ENCODE data around the gene CORO2A. TPM values are rescaled to one million over a fixed set of nuclear protein-coding genes. Genes with fewer than 3 reads are reported as not detected.

The CORO2A gene, protein sequence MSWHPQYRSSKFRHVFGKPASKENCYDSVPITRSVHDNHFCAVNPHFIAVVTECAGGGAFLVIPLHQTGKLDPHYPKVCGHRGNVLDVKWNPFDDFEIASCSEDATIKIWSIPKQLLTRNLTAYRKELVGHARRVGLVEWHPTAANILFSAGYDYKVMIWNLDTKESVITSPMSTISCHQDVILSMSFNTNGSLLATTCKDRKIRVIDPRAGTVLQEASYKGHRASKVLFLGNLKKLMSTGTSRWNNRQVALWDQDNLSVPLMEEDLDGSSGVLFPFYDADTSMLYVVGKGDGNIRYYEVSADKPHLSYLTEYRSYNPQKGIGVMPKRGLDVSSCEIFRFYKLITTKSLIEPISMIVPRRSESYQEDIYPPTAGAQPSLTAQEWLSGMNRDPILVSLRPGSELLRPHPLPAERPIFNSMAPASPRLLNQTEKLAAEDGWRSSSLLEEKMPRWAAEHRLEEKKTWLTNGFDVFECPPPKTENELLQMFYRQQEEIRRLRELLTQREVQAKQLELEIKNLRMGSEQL
- 0.65 TPM for polyA plus RNA-seq (2012; ENCODE audit: low read depth, missing spikeins)

DNA sequence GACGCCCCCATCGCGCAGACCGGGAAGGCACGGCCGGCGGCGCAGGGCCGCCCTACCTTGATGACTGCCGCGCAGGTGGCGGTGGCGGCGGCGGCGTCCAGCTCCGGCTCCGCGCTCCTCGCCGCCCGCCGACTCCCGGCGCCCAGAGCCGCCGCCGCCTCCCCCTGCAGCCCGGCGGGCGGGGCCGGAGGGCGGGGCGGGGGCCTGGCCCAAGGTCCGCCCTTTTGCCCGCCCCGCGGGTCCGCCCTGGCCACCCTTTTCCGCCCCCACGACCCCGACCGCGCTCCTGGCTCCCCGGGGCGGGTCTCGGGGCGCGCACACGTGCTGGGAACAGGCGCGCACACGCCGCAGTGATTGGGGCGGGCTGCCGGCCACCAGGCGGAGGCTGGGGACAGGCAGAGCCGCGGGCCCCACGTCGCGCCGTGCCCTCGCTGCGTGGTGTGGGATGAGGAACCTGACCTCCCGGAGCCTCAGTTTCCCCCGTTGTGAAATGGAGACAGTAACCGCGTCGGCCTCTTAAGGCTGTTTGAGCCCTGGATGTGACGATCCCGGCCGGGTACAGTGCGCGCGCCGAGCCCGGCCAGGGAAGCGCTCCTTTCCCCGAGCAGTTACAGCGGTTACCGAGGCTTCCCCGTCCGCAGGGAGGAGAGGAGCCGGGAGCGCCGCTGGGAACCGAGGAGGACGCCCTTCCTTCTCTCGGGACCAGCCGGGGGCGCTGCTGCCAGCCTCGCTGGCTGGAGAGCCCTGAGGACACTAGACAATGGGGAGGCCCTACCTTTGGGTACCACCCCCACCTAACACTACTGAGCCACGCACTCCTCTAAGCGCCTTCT is at the start of gene CORO2A:
TSS of gene CORO2A (minus strand) at position 135 of the 833 bp plus-strand sequence. CDS start 34,977 bp downstream, outside the sequence.
- DNase-seq (ENCODE audit: insufficient read length, low spot score) (peak; percentile 86), FAIRE-seq (peak; percentile 57)
- TF ChIP-seq PAX5 (IDR thresholded peaks at IDR 0.05; ENCODE audit: insufficient read depth, low read length, severe bottlenecking) (no peak), POLR2AphosphoS5 (IDR thresholded peaks at IDR 0.05; ENCODE audit: low read depth, low read length) (no peak), TAF1 (IDR thresholded peaks at IDR 0.05; ENCODE audit: low read depth, low read length) (no peak), POLR2A (IDR thresholded peaks at IDR 0.05; ENCODE audit: low read depth, low read length) (no peak), POU2F2 (IDR thresholded peaks at IDR 0.05; ENCODE audit: low read depth, low read length) (no peak), SPI1 (IDR thresholded peaks at IDR 0.05; ENCODE audit: low read depth, low read length) (no peak)

DNA sequence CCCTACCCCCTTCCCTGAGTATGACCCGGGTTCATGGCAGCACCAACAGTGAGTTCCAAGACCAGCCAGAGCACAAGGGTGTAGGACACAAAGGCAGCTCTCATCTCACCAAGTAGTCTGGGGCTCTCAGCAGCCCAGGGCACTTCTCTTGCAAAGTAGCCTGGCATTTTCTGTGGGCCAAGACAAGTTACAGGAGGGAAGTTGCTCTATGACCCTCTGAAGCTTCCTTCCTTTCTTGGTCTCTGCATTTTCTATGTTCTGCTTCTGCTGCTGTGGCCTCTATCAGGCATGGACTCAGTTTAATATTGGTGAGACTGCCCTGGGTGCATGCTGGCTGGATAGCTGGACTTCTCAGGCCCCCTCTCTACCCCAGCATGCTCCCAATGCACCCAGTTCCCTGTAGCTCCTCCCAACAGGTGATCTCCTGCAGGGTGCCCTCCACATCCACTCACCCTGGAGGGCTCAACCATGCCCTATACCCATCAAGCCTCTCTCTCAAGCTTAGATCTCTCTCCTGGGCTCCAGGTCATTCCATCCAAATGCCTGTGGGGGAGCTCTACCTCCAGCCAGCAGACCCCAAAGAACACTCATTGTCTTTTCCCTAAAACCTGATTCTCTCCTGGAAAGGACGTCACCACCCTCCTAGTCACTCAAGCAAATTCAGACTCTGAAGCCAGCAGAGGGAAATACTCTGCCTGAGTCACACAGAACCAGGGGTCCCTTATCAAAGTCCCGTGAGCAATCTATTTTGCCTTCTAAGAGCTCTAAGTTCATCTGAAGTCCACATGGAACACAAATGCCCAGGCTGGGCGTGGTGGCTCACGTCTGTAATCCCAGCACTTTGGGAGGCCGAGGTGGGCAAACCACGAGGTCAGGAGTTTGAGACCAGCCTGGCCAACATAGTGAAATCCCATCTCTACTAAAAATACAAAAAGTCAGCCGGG is 49.2 kb upstream of the CORO2A start:
- no peak for FAIRE-seq
- TF ChIP-seq POLR2A (IDR thresholded peaks at IDR 0.05; ENCODE audit: low read depth, low read length) (no peak), PAX5 (IDR thresholded peaks at IDR 0.05; ENCODE audit: insufficient read depth, low read length, severe bottlenecking) (no peak), SPI1 (IDR thresholded peaks at IDR 0.05; ENCODE audit: low read depth, low read length) (no peak)
- DNase-seq (ENCODE audit: insufficient read length, low spot score): no peak

DNA sequence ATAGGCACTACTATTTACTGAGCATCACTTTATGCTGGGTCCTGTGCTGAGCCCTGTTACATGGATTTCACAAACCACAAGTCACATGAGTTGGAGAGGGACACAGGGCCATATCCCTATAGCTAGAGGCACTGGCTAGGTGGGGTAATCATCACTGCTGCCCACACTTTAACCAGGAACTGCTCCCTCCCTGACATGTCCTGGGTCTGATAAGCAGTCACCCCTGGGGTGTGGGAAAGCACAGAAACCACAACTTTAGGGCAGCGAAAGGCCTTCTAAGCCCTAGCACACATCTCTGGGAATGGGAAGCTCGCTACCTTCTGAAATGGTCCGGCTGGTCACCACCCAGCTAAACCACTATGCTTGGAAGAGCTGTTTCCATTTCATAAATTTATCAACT is 48.0 kb upstream of the CORO2A start:
- FAIRE-seq: no peak
- no peak for DNase-seq (ENCODE audit: insufficient read length, low spot score)
- no peak for TF ChIP-seq POU2F2 (IDR thresholded peaks at IDR 0.05; ENCODE audit: low read depth, low read length)
- no peak for TF ChIP-seq POLR2AphosphoS5 (IDR thresholded peaks at IDR 0.05; ENCODE audit: low read depth, low read length)
- no peak for TF ChIP-seq TAF1 (IDR thresholded peaks at IDR 0.05; ENCODE audit: low read depth, low read length)
- no peak for TF ChIP-seq PAX5 (IDR thresholded peaks at IDR 0.05; ENCODE audit: insufficient read depth, low read length, severe bottlenecking)
- no peak for TF ChIP-seq SPI1 (IDR thresholded peaks at IDR 0.05; ENCODE audit: low read depth, low read length)
- no peak for TF ChIP-seq POLR2A (IDR thresholded peaks at IDR 0.05; ENCODE audit: low read depth, low read length)

DNA sequence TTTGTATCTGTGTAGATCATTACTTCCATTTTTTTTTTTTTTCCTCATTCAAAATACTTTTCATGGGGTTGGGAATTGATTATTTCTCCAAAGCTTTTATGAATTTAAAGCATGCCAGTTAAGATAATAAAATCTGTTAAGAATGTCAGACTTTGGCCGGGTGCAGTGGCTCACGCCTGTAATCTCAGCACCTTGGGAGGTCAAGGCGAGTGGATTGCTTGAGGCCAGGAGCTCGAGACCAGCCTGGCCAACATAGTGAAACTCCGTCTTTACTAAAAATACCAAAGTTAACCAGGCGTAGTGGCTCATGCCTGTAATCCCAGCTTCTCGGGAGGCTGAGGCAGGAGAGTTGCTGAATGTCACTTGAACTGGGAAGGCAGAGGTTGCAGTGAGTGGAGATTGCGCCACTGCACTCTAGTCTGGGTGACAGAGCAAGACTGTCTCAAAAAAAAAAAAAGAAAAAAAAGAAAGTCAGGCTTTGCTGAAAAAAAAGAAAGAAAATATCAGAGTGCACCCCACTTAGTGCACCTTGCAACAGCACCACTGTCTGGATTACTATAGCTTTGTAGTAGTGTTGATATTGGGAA is 44.6 kb upstream of the CORO2A start:
- DNase-seq (ENCODE audit: insufficient read length, low spot score): no peak
- no peak for FAIRE-seq
- TF ChIP-seq POU2F2 (IDR thresholded peaks at IDR 0.05; ENCODE audit: low read depth, low read length): no peak
- TF ChIP-seq POLR2AphosphoS5 (IDR thresholded peaks at IDR 0.05; ENCODE audit: low read depth, low read length): no peak
- no peak for TF ChIP-seq PAX5 (IDR thresholded peaks at IDR 0.05; ENCODE audit: insufficient read depth, low read length, severe bottlenecking)
- TF ChIP-seq SPI1 (IDR thresholded peaks at IDR 0.05; ENCODE audit: low read depth, low read length): no peak
- TF ChIP-seq POLR2A (IDR thresholded peaks at IDR 0.05; ENCODE audit: low read depth, low read length): no peak
- TF ChIP-seq TAF1 (IDR thresholded peaks at IDR 0.05; ENCODE audit: low read depth, low read length): no peak

DNA sequence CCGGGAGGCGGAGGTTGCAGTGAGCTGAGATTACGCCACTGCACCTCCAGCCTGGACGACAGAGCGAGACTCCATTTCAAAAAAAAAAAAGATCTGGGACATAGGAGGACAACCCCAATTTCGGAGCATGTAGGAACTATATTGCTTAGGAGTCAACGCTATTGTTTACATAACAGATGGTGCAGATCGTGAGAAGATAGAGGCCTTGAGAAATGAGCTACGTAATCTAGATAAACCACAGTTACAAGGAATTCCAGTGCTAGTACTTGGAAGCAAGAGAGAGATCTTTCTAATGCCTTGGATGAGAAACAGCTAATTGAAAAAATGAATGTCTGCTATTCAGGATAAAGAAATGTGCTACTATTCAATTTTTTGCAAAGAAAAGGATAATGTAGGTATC is 42.7 kb upstream of the CORO2A start:
- TF ChIP-seq TAF1 (IDR thresholded peaks at IDR 0.05; ENCODE audit: low read depth, low read length): no peak
- no peak for TF ChIP-seq POLR2A (IDR thresholded peaks at IDR 0.05; ENCODE audit: low read depth, low read length)
- TF ChIP-seq SPI1 (IDR thresholded peaks at IDR 0.05; ENCODE audit: low read depth, low read length): no peak
- no peak for TF ChIP-seq POU2F2 (IDR thresholded peaks at IDR 0.05; ENCODE audit: low read depth, low read length)
- TF ChIP-seq POLR2AphosphoS5 (IDR thresholded peaks at IDR 0.05; ENCODE audit: low read depth, low read length): no peak
- no peak for TF ChIP-seq PAX5 (IDR thresholded peaks at IDR 0.05; ENCODE audit: insufficient read depth, low read length, severe bottlenecking)
- no peak for FAIRE-seq
- DNase-seq (ENCODE audit: insufficient read length, low spot score): no peak

DNA sequence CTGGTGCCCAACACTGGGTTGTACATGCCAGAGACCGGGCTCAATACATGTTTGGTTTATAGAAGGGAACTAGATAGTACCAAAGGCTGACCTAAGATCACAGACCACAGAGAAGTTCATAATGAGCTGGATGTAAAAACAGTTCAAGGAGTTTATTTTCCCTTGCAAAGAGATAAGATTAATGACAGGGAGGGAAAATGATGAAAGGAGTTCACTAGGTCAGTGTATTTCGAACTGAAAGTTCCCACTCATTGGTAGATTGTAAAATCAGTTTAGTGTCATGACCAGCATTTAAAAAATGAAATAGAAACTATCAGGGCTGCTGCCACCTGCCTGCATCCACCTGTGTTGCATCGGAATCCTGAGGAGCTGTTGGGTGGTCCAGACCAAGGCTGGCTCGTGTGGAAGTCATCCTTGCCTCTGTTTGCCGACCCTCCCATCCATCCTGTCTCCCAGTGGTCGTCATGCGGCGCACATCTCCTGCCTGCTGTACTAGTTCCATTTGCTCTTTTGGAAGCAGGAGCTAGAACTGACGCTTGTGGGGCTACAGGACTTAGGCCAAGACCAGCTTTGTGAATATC is 41.9 kb upstream of the CORO2A start:
- TF ChIP-seq SPI1 (IDR thresholded peaks at IDR 0.05; ENCODE audit: low read depth, low read length) (no peak), POLR2A (IDR thresholded peaks at IDR 0.05; ENCODE audit: low read depth, low read length) (no peak)
- no peak for DNase-seq (ENCODE audit: insufficient read length, low spot score)
- no peak for FAIRE-seq

DNA sequence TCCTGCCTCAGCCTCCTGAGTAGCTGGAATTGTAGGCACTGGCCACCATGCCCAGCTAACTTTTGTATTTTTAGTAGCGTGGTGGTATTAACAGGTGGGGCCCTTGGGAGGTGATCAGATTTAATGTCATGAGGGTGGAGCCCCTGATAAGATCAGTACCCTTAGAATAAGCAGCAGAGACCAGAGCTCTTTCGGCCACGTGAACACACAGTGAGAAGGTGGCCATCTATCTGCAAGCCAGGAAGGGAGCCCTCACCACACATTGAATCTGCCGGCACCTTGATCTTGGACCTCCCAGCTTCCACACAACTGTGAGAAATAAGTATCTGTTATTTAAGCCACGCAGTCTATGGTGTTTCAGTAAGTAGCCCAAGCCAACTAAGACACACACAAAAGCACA is 40.5 kb upstream of the CORO2A start:
- TF ChIP-seq POLR2A (IDR thresholded peaks at IDR 0.05; ENCODE audit: low read depth, low read length) (no peak), POLR2AphosphoS5 (IDR thresholded peaks at IDR 0.05; ENCODE audit: low read depth, low read length) (no peak), PAX5 (IDR thresholded peaks at IDR 0.05; ENCODE audit: insufficient read depth, low read length, severe bottlenecking) (no peak), POU2F2 (IDR thresholded peaks at IDR 0.05; ENCODE audit: low read depth, low read length) (no peak), TAF1 (IDR thresholded peaks at IDR 0.05; ENCODE audit: low read depth, low read length) (no peak), SPI1 (IDR thresholded peaks at IDR 0.05; ENCODE audit: low read depth, low read length) (no peak)
- DNase-seq (ENCODE audit: insufficient read length, low spot score): no peak
- no peak for FAIRE-seq

DNA sequence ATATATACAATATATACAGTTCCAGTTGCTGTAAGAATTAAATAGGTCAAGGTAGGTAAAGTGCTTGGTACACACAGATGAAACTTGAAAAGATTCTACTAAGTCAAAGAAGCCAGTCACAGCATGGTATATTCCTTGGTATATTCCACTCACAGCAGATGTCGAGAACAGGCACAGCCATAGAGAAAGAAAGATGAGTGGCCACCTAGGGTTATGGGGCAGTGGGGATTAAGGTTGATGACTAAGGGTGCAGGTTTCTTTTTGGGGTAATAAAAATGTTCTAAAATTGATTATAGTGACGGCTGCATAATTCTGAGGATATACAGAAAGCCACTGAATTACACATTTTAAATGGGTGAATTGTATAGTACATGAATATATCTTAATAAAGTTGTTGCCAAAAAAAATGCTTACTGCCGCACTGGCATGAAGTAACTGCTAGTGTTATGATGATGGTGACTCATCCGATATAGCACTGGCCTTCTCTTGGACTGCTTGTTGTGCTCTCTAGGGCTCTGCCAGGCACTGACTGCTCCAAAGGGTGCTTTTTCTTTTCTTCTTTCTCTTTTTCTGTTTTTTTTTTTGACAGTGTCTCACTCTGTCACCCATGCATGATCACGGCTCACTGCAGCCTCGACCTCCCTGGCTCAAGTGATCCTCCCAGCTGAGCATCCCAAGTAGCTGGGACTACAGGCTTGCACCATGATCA is 39.5 kb upstream of the CORO2A start:
- no peak for DNase-seq (ENCODE audit: insufficient read length, low spot score)
- FAIRE-seq: no peak
- TF ChIP-seq POLR2A (IDR thresholded peaks at IDR 0.05; ENCODE audit: low read depth, low read length) (no peak), SPI1 (IDR thresholded peaks at IDR 0.05; ENCODE audit: low read depth, low read length) (no peak), POLR2AphosphoS5 (IDR thresholded peaks at IDR 0.05; ENCODE audit: low read depth, low read length) (no peak), TAF1 (IDR thresholded peaks at IDR 0.05; ENCODE audit: low read depth, low read length) (no peak), PAX5 (IDR thresholded peaks at IDR 0.05; ENCODE audit: insufficient read depth, low read length, severe bottlenecking) (no peak), POU2F2 (IDR thresholded peaks at IDR 0.05; ENCODE audit: low read depth, low read length) (no peak)
